Forelimb muscle (tissue), 1 donor: ENCODE data around the gene MACROD1. TPM values are rescaled to one million over a fixed set of nuclear protein-coding genes. Genes with fewer than 3 reads are reported as not detected.
"Not testable (repeated sequence)": the region's sequence is repeated elsewhere in the genome, so short reads cannot be mapped to it uniquely, and the experiment has no call there.

Experiments
- DNase-seq: peaks from one replicate; pipeline ENCODE4 v3.0.0-alpha.2; 2013; ENCODE audit warnings: low read depth
- polyA plus RNA-seq: library from polyadenylated mRNA; unstranded; fragments of 120-200 nt; gene quantifications from one replicate; pipeline ENCODE4 v1.2.1, GENCODE V29; 2013; ENCODE audit not compliant: insufficient read length

MACROD1 gene
- polyA plus RNA-seq, 1 donor: 68.0 TPM

GRCh38 chr11:64058494-64058893 is 107.4 kb downstream of the MACROD1 start:
- no peak for DNase-seq

GRCh38 chr11:64057890-64058289 is 108.0 kb downstream of the MACROD1 start:
- DNase-seq: no peak

GRCh38 chr11:64056861-64057260 is 109.1 kb downstream of the MACROD1 start:
- no peak for DNase-seq

GRCh38 chr11:64056213-64056785 is 109.6 kb downstream of the MACROD1 start:
- DNase-seq: peak; percentile 26

- DNase-seq: no peak
Measured at GRCh38 chr11:64055077-64055476, 110.8 kb downstream of the MACROD1 start.

- no peak for DNase-seq
Measured at GRCh38 chr11:64053699-64054098, 112.2 kb downstream of the MACROD1 start.

- DNase-seq: no peak
Measured at GRCh38 chr11:64052938-64053622, 112.8 kb downstream of the MACROD1 start.

- DNase-seq: no peak
Measured at GRCh38 chr11:64052436-64052835, 113.5 kb downstream of the MACROD1 start.

- no peak for DNase-seq
Measured at GRCh38 chr11:64051297-64051696, 114.6 kb downstream of the MACROD1 start.

GRCh38 chr11:64049509-64049908 is 116.4 kb downstream of the MACROD1 start:
- no peak for DNase-seq

GRCh38 chr11:64048042-64048854 is 117.7 kb downstream of the MACROD1 start:
- DNase-seq: no peak

- DNase-seq: not testable (repeated sequence)
Measured at GRCh38 chr11:64047373-64047772, 118.5 kb downstream of the MACROD1 start.

- DNase-seq: no peak
Measured at GRCh38 chr11:64045700-64046099, 120.2 kb downstream of the MACROD1 start.

GRCh38 chr11:64044730-64045393 is 121.1 kb downstream of the MACROD1 start:
- no peak for DNase-seq

GRCh38 chr11:64043545-64043944 is 122.4 kb downstream of the MACROD1 start:
- no peak for DNase-seq

- DNase-seq: no peak
Measured at GRCh38 chr11:64042301-64042700, 123.6 kb downstream of the MACROD1 start.

GRCh38 chr11:64041846-64042245 is 124.1 kb downstream of the MACROD1 start:
- DNase-seq: no peak

GRCh38 chr11:64040684-64041322 is 125.1 kb downstream of the MACROD1 start:
- no peak for DNase-seq

GRCh38 chr11:64039012-64039665 is 126.8 kb downstream of the MACROD1 start:
- no peak for DNase-seq

GRCh38 chr11:64038500-64038899 is 127.4 kb downstream of the MACROD1 start:
- no peak for DNase-seq

GRCh38 chr11:64037027-64037634 is 128.8 kb downstream of the MACROD1 start:
- no peak for DNase-seq
